Left hindlimb (tissue), 1 donor: ENCODE measurements around the gene SPATA22.
"Not testable (repeated sequence)": the region's sequence is repeated elsewhere in the genome, so short reads cannot be mapped to it uniquely, and the experiment has no call there.

Source experiments
- DNase-seq: peaks from one replicate; pipeline ENCODE4 v3.0.0-alpha.2; 2018

SPATA22 gene

GRCh38 chr17:3469529-3469928 is 2.1 kb downstream of the SPATA22 start:
- no peak for DNase-seq

GRCh38 chr17:3466355-3466754 is 5.3 kb downstream of the SPATA22 start:
- not testable (repeated sequence) for DNase-seq

GRCh38 chr17:3448059-3448665 is 23.5 kb downstream of the SPATA22 start:
- no peak for DNase-seq

GRCh38 chr17:3447625-3448024 is 24.0 kb downstream of the SPATA22 start:
- no peak for DNase-seq

GRCh38 chr17:3440451-3440850 is 31.2 kb downstream of the SPATA22 start:
- DNase-seq: no peak

GRCh38 chr17:3438368-3438767 is 33.3 kb downstream of the SPATA22 start:
- DNase-seq: no peak

- no peak for DNase-seq
Measured at GRCh38 chr17:3433741-3434140, 37.9 kb downstream of the SPATA22 start, which contains the start of gene OR1E2. Gene OR1E2 (minus strand): TSS chr17:3433841. CDS start chr17:3433841, 0 bp downstream.

GRCh38 chr17:3433215-3433614 is 38.4 kb downstream of the SPATA22 start:
- not testable (repeated sequence) for DNase-seq

- no peak for DNase-seq
Measured at GRCh38 chr17:3418222-3418621, 53.4 kb downstream of the SPATA22 start.

GRCh38 chr17:3415610-3416009 is 56.0 kb downstream of the SPATA22 start:
- DNase-seq: no peak

GRCh38 chr17:3412216-3412615 is 59.4 kb downstream of the SPATA22 start:
- not testable (repeated sequence) for DNase-seq

GRCh38 chr17:3411070-3411469 is 60.5 kb downstream of the SPATA22 start, which contains the start of gene OR3A3:
Gene OR3A3 (plus strand): TSS chr17:3411370.
- no peak for DNase-seq

- not testable (repeated sequence) for DNase-seq
Measured at GRCh38 chr17:3403856-3404255, 67.8 kb downstream of the SPATA22 start.

GRCh38 chr17:3401786-3402185 is 69.8 kb downstream of the SPATA22 start:
- DNase-seq: no peak

GRCh38 chr17:3400055-3400454 is 71.6 kb downstream of the SPATA22 start:
- DNase-seq: no peak

GRCh38 chr17:3398310-3398709 is 73.3 kb downstream of the SPATA22 start, which contains the start of gene OR1E1:
Gene OR1E1 (minus strand): TSS chr17:3398410. CDS start chr17:3398410, 0 bp downstream.
- DNase-seq: no peak

GRCh38 chr17:3397801-3398200 is 73.8 kb downstream of the SPATA22 start:
- not testable (repeated sequence) for DNase-seq
